Measurements from ENCODE around the gene FOXA1. TPM values are rescaled to one million over a fixed set of nuclear protein-coding genes. Genes with fewer than 3 reads are reported as not detected.

FOXA1 gene
- total RNA-seq (2021; ENCODE audit: unreplicated experiment) (8.7 TPM), Bru-seq, nascent RNA (percentile 66 among the genes with signal in this experiment), BruChase-seq, experiment 1, labeled RNA remaining after a 2-hour chase (percentile 72 among the genes with signal in this experiment), BruChase-seq, experiment 2, labeled RNA remaining after a 6-hour chase (percentile 50 among the genes with signal in this experiment)
- polyA plus RNA-seq (2012; ENCODE audit: insufficient read length) = 5.2 TPM
- long read RNA-seq, transcript FOXA1-201 (2 exons, 2,862 nt) = major isoform, 7 of 11 reads
- long read RNA-seq, partial matches to known transcripts = 0 of 11 reads
- long read RNA-seq, other reads (novel, unspliced or antisense) = 4 of 11 reads

GRCh38 chr14:37594971-37595808 is at the start of gene FOXA1, which contains the start of gene TTC6:
FOXA1 (minus strand) TSS chr14:37595249; CDS start chr14:37594972, 277 bp downstream.
TTC6 (plus strand) TSS chr14:37595629; CDS start chr14:37622065, 26,436 bp downstream.
- Histone ChIP-seq H3K4me1 (ENCODE audit: control insufficient read depth, insufficient read depth, low read length) (no peaks in the 10 kb centered on the region; the same call in 1 of the 2 replicates), H3K27me3 (ENCODE audit: control insufficient read depth, insufficient read depth, low read length) (no peaks in the 10 kb centered on the region; the same call in 1 of the 2 replicates), H3K9me3 (ENCODE audit: control insufficient read depth, insufficient read depth, low read depth, low read length) (no peaks in the 10 kb centered on the region), H3K4me3 (ENCODE audit: low read depth in 2 of 2, low read length in 2 of 2) (peak within 1 kb of the TSS; percentile 45 to 62), H3K36me3 (ENCODE audit: control insufficient read depth, insufficient read depth, low read length) (no peaks in the 10 kb centered on the region), H3K27ac (ENCODE audit: low read length) (peak within 1 kb of the TSS; percentile 65; the same call in 1 of the 2 replicates)
- BruUV-seq (replicated peaks) = no TSS peak
- in situ Hi-C loops (cut with HindIII; ENCODE audit: low pct_unique_long_range_greater_than_20kb, low sequenced_read_pairs) (no loop called here), intact Hi-C loops (cut with micrococcal nuclease; ENCODE audit: unreplicated experiment) (loop anchor here (5.0 kb wide), 1 partner anchor 348 kb away; no protein-coding TSS in a partner anchor)
- DNase-seq (ENCODE audit: low read depth, low spot score) = no peak
- TF ChIP-seq TCF7L2 (IDR thresholded peaks at IDR 0.05; ENCODE audit: low read depth, low read length) (no peak), REST (IDR thresholded peaks at IDR 0.05; ENCODE audit: insufficient read depth in 1 of 2, low read depth in 2 of 2, low read length in 1 of 2) (no peak), POLR2AphosphoS5 (IDR thresholded peaks at IDR 0.05; ENCODE audit: low read depth, low read length) (no peak), SIN3A (IDR thresholded peaks at IDR 0.05; ENCODE audit: borderline replicate concordance, insufficient read depth, low read depth, low read length) (no peak)
- TF ChIP-seq, protein P1, sequence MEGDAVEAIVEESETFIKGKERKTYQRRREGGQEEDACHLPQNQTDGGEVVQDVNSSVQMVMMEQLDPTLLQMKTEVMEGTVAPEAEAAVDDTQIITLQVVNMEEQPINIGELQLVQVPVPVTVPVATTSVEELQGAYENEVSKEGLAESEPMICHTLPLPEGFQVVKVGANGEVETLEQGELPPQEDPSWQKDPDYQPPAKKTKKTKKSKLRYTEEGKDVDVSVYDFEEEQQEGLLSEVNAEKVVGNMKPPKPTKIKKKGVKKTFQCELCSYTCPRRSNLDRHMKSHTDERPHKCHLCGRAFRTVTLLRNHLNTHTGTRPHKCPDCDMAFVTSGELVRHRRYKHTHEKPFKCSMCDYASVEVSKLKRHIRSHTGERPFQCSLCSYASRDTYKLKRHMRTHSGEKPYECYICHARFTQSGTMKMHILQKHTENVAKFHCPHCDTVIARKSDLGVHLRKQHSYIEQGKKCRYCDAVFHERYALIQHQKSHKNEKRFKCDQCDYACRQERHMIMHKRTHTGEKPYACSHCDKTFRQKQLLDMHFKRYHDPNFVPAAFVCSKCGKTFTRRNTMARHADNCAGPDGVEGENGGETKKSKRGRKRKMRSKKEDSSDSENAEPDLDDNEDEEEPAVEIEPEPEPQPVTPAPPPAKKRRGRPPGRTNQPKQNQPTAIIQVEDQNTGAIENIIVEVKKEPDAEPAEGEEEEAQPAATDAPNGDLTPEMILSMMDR (IDR thresholded peaks at IDR 0.05) = no peak
- ChIA-PET CTCF (no interaction called here), POLR2A (no interaction called here)
- peak; percentile 87 for ATAC-seq

DNA sequence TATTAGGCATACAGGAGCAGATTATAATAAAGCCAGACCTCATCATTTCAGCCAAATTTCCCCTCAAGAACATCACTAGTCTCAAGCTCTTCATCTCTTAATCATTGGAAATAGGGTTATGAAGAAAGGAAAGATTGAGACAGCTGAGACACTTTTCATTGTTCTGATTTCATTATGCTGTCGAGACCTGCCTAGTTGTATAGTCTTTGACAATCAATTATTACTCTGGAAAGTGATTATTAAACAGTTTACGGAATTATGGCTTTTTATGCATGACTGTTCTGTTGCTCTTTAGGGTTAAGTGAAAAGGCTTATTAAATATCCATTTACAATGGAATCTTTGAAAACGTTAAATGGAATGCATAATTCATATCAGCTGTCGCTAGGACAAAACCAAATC is 48.7 kb upstream of the FOXA1 start:
- ATAC-seq = no peak
- H3K36me3 ChIP-seq (ENCODE audit: control insufficient read depth, insufficient read depth, low read length) = no peaks in the 10 kb centered on the region
- no TSS peak for BruUV-seq (replicated peaks)

More for the DNA sequence above, 48.7 kb upstream of the FOXA1 start:
- Histone ChIP-seq H3K27ac (ENCODE audit: low read length) (no peak overlapping the region), H3K27me3 (ENCODE audit: control insufficient read depth, insufficient read depth, low read length) (no peaks in the 10 kb centered on the region), H3K9me3 (ENCODE audit: control insufficient read depth, insufficient read depth, low read depth, low read length) (no peaks in the 10 kb centered on the region), H3K4me3 (ENCODE audit: low read depth in 2 of 2, low read length in 2 of 2) (no peak overlapping the region), H3K4me1 (ENCODE audit: control insufficient read depth, insufficient read depth, low read length) (no peaks in the 10 kb centered on the region)
- TF ChIP-seq TCF7L2 (IDR thresholded peaks at IDR 0.05; ENCODE audit: low read depth, low read length) (no peak), REST (IDR thresholded peaks at IDR 0.05; ENCODE audit: insufficient read depth in 1 of 2, low read depth in 2 of 2, low read length in 1 of 2) (no peak), SIN3A (IDR thresholded peaks at IDR 0.05; ENCODE audit: borderline replicate concordance, insufficient read depth, low read depth, low read length) (no peak), POLR2AphosphoS5 (IDR thresholded peaks at IDR 0.05; ENCODE audit: low read depth, low read length) (no peak)
- TF ChIP-seq, protein P1 (IDR thresholded peaks at IDR 0.05) = no peak
- ChIA-PET CTCF (no interaction called here), POLR2A (no interaction called here)
- in situ Hi-C loops (cut with HindIII; ENCODE audit: low pct_unique_long_range_greater_than_20kb, low sequenced_read_pairs) (no loop called here), intact Hi-C loops (cut with micrococcal nuclease; ENCODE audit: unreplicated experiment) (no loop called here)
- no peak for DNase-seq (ENCODE audit: low read depth, low spot score)
